ENCODE measurements around the gene SSMEM1.
"Not testable (repeated sequence)": the region's sequence is repeated elsewhere in the genome, so short reads cannot be mapped to it uniquely, and the experiment has no call there.

DNA sequence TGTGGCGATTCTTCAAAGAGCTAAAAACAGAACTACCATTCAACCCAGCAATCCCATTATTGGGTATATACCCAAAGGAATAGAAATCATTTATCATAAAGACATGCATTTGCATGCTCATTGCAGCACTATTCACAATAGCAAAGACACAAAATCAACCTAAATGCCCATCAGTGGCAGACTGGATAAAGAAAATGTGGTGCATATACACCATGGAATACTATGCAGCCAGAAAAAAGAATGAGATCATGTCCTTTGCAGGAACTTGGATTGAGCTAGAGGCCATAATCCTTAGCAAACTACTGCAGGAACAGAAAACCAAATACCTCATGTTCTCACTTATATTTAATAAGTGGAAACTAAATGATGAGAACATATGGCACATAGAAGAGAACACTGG, 38.8 kb downstream of the SSMEM1 start:
- TF ChIP-seq, protein P1, sequence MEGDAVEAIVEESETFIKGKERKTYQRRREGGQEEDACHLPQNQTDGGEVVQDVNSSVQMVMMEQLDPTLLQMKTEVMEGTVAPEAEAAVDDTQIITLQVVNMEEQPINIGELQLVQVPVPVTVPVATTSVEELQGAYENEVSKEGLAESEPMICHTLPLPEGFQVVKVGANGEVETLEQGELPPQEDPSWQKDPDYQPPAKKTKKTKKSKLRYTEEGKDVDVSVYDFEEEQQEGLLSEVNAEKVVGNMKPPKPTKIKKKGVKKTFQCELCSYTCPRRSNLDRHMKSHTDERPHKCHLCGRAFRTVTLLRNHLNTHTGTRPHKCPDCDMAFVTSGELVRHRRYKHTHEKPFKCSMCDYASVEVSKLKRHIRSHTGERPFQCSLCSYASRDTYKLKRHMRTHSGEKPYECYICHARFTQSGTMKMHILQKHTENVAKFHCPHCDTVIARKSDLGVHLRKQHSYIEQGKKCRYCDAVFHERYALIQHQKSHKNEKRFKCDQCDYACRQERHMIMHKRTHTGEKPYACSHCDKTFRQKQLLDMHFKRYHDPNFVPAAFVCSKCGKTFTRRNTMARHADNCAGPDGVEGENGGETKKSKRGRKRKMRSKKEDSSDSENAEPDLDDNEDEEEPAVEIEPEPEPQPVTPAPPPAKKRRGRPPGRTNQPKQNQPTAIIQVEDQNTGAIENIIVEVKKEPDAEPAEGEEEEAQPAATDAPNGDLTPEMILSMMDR (IDR thresholded peaks at IDR 0.05), result not testable (repeated sequence)
- TF ChIP-seq POLR2A (IDR thresholded peaks at IDR 0.05), result not testable (repeated sequence)

Measured in thyroid gland (tissue), 4 donors.